ENCODE measurements around the gene VSTM2L.

Gene VSTM2L

GRCh38 chr20:37981568-37981967, 78.6 kb downstream of the VSTM2L start:
- TF ChIP-seq USF1 (IDR thresholded peaks at IDR 0.05) (no peak), RAD21 (IDR thresholded peaks at IDR 0.05; ENCODE audit: low read depth) (no peak), REST (IDR thresholded peaks at IDR 0.05; ENCODE audit: low read depth) (no peak), TEAD4 (IDR thresholded peaks at IDR 0.05) (no peak), EP300 (IDR thresholded peaks at IDR 0.05; ENCODE audit: borderline replicate concordance) (no peak)

- TF ChIP-seq ZBTB7A (IDR thresholded peaks at IDR 0.05; ENCODE audit: low read depth) (no peak), CREB1 (IDR thresholded peaks at IDR 0.05; ENCODE audit: low read depth) (no peak), REST (IDR thresholded peaks at IDR 0.05; ENCODE audit: low read depth) (no peak), USF1 (IDR thresholded peaks at IDR 0.05) (no peak), RAD21 (IDR thresholded peaks at IDR 0.05; ENCODE audit: low read depth) (no peak), TAF1 (IDR thresholded peaks at IDR 0.05; ENCODE audit: low read depth) (no peak), NFIC (IDR thresholded peaks at IDR 0.05) (no peak), TEAD4 (IDR thresholded peaks at IDR 0.05) (no peak), YY1 (IDR thresholded peaks at IDR 0.05; ENCODE audit: low read depth) (no peak), MAX (IDR thresholded peaks at IDR 0.05) (no peak), CEBPB (IDR thresholded peaks at IDR 0.05) (no peak), EP300 (IDR thresholded peaks at IDR 0.05; ENCODE audit: borderline replicate concordance) (no peak), EGR1 (IDR thresholded peaks at IDR 0.05) (no peak), FOXM1 (IDR thresholded peaks at IDR 0.05; ENCODE audit: borderline replicate concordance, low read depth) (no peak), TCF12 (IDR thresholded peaks at IDR 0.05; ENCODE audit: low read depth) (no peak)
Measured at GRCh38 chr20:37983286-37983685, 80.4 kb downstream of the VSTM2L start.

- TF ChIP-seq TCF12 (IDR thresholded peaks at IDR 0.05; ENCODE audit: low read depth) (no peak), EGR1 (IDR thresholded peaks at IDR 0.05) (no peak), EP300 (IDR thresholded peaks at IDR 0.05; ENCODE audit: borderline replicate concordance) (no peak), CEBPB (IDR thresholded peaks at IDR 0.05) (no peak), ZBTB7A (IDR thresholded peaks at IDR 0.05; ENCODE audit: low read depth) (no peak), YY1 (IDR thresholded peaks at IDR 0.05; ENCODE audit: low read depth) (no peak), FOXM1 (IDR thresholded peaks at IDR 0.05; ENCODE audit: borderline replicate concordance, low read depth) (no peak), MAX (IDR thresholded peaks at IDR 0.05) (no peak), RAD21 (IDR thresholded peaks at IDR 0.05; ENCODE audit: low read depth) (no peak), REST (IDR thresholded peaks at IDR 0.05; ENCODE audit: low read depth) (no peak), TEAD4 (IDR thresholded peaks at IDR 0.05) (no peak), CREB1 (IDR thresholded peaks at IDR 0.05; ENCODE audit: low read depth) (no peak), USF1 (IDR thresholded peaks at IDR 0.05) (no peak), TAF1 (IDR thresholded peaks at IDR 0.05; ENCODE audit: low read depth) (no peak), NFIC (IDR thresholded peaks at IDR 0.05) (no peak)
Measured at GRCh38 chr20:37984018-37984785, 81.3 kb downstream of the VSTM2L start.

Data from Ishikawa (cell line).